Epithelial cell of proximal tubule (primary cell): ENCODE data around the gene C16orf96. TPM values are rescaled to one million over a fixed set of nuclear protein-coding genes. Genes with fewer than 3 reads are reported as not detected.

Experiments used
- DNase-seq: peaks from one replicate; pipeline ENCODE4 v3.0.0-alpha.2; 2011; ENCODE audit warnings: low read depth
- H3K4me3 ChIP-seq: 2 replicates; pipeline ENCODE4 v1.5.1; 2011; ENCODE audit warnings: low read depth, mild to moderate bottlenecking, low read length
- total RNA-seq: library from RNA; depleted of rRNA; stranded (reverse); fragments of >200 nt; gene quantifications from 2 replicates; pipeline ENCODE4 v1.2.3, GENCODE V29; 2015
- TF ChIP-seq, protein P1 (sequence below): conservative IDR thresholded peaks from 2 replicates; pipeline ENCODE4 v1.5.1; 2012; ENCODE audit warnings: low read depth, mild to moderate bottlenecking, low read length

C16orf96 gene
- total RNA-seq, 1 donor from 2014 or later = not detected

GRCh38 chr16:4617880-4618279, 61.7 kb downstream of the C16orf96 start:
- no peak overlapping the region for H3K4me3 ChIP-seq
- TF ChIP-seq, protein P1, sequence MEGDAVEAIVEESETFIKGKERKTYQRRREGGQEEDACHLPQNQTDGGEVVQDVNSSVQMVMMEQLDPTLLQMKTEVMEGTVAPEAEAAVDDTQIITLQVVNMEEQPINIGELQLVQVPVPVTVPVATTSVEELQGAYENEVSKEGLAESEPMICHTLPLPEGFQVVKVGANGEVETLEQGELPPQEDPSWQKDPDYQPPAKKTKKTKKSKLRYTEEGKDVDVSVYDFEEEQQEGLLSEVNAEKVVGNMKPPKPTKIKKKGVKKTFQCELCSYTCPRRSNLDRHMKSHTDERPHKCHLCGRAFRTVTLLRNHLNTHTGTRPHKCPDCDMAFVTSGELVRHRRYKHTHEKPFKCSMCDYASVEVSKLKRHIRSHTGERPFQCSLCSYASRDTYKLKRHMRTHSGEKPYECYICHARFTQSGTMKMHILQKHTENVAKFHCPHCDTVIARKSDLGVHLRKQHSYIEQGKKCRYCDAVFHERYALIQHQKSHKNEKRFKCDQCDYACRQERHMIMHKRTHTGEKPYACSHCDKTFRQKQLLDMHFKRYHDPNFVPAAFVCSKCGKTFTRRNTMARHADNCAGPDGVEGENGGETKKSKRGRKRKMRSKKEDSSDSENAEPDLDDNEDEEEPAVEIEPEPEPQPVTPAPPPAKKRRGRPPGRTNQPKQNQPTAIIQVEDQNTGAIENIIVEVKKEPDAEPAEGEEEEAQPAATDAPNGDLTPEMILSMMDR = no peak
- no peak for DNase-seq

GRCh38 chr16:4618645-4619418, 62.7 kb downstream of the C16orf96 start:
- no peak for DNase-seq

DNA sequence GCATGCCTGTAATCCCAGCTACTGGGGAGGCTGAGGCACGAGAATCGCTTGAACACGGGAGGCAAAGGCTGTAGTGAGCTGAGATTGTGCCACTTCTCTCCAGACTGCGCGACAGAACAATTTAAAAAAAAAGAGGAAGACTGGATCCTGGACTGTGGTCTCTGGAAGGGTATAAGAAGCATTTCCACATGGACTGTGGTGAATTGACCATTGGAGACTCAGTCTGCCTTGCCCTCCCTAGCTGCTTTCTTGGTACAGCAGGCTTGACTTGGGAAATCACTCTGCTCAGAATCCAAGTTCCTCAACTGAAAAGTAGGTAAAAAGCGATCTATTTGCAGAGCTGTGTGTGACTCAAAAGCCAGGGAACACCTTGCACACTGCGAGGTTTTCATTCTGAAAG, 67.5 kb downstream of the C16orf96 start:
- TF ChIP-seq, protein P1 = no peak
- DNase-seq = no peak
- H3K4me3 ChIP-seq = no peak overlapping the region

More at GRCh38 chr16:4618645-4619418, 62.7 kb downstream of the C16orf96 start:
- H3K4me3 ChIP-seq = no peak overlapping the region
- TF ChIP-seq, protein P1 = no peak

DNA sequence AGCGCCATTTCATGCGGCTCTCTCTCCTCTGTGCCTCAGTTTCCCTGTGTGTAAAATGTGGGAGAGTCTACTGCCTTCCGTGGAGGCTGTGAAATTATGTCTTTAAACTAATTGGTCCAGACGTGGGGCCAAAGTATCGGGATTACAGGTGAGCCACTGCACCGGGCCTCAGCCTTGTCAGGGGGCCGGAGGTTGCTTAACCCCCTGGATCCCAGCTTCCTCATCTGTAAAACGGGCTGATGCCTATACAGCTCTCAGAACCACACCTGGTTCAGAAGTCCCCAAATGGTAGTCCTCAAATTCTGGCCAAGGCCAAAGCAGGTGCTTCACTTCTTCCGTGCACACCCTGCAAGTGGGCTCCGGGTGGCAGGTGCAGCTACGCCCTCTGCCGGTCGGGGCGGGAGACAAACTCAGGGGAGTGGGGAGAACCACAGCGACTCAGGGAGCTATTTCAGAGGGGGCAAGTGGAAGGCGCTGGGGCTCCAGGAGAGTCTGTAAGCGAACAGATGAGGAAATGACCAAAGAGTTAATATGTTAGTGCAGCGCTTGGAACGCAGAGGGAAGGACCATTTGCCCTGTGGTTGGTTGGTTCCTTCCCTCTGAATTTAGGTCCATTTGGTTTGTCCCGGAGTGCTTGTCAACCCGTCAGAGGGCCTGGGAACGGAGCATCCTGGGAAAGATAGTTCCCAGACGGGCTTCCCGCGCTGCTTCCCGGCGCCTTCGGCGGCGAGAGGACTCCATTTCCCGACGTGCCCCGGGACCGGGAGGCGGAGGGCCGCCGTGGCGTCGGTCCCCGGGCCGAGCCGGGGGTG, 68.1 kb downstream of the C16orf96 start, which contains the start of gene MGRN1:
TSS of gene MGRN1 (plus strand) at position 812 of the 812 bp plus-strand sequence. CDS start 135 bp downstream, outside the sequence.
- TF ChIP-seq, protein P1 = peak; percentile 97
- peak within 1 kb of the TSS; percentile 85 for H3K4me3 ChIP-seq
- peak; percentile 90 for DNase-seq

- TF ChIP-seq, protein P1 = no peak
- H3K4me3 ChIP-seq = peak overlapping the region; percentile 85
- DNase-seq = no peak
Measured at GRCh38 chr16:4624827-4625559, 68.9 kb downstream of the C16orf96 start.

DNA sequence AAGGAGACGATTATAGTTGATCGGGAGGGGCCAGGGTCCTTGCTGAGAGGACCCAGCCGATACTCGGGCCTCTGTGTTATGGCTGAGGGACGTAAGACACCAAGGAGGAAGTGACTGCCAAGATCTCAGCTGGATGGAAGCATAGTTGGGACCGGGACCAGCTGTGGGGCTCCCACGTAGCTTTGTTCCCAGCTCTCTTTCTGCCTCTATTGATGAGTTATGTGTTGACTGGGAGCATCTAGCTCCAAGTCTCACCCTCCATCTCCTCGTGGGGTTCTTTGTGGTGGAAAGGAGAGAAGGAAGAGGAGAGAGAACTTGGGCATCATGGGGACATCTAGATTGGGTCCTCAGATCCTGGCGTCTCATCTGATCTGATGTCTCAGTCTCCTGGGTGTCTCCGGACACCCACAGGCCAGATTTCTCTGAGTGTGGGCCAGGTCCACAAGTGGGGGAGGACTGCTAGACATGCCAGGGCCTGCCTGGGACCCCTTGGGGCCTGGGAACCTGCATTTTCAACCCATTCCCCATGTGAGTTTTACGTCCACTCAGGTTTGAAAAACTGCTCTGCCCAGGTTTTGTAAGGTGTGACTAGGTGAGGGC, 69.5 kb downstream of the C16orf96 start:
- TF ChIP-seq, protein P1 = no peak
- DNase-seq = no peak
- H3K4me3 ChIP-seq = peak overlapping the region; percentile 85
